Cortex of kidney (tissue), 1 donor: ENCODE results near the gene MYBPH.

Source experiments
- DNase-seq: peaks from one replicate; lab custom pipeline; 2025; lab: John Stamatoyannopoulos, UW

The MYBPH gene

DNA sequence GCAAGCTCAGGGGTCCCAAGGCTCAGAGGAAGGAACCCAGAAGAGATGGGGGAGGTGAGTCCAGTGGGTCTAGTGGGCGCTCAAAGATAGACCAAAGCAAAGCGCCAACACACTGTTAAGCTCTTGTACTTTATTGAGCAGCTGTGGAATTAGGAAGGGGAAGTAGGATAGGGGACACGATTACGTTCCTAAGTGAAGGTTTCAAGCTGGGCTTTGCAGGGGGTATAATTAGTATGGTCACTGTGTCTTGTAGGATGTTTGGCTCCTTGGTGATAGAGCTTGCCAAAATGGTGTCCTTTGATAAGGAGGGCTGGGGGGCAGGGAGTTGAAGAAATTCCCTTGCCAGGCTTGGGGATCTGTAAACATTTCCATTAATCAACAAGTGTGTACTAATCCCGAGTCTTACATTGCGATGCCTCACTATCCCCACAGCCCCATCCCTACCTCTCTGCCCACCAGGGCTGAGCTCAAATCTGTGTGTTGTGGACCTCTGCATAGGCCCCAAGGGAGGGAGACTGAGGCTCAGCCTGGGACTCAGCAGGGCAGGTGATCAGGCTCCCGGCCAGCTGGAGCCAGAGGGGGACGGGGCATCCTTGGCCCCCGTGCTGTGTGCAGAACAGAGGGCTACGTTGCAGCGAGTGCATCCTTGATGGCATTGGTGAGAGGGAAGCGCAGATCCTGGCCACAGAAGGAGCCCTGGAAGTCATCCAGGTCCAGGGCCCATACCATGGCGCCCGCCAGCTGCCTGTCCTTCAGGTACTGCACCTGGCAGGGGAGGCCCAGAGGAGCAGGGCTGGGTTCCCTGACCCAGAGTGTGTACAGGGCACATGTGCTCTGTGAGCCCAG lies 3.4 kb upstream of the MYBPH start:
- DNase-seq, result no peak

DNA sequence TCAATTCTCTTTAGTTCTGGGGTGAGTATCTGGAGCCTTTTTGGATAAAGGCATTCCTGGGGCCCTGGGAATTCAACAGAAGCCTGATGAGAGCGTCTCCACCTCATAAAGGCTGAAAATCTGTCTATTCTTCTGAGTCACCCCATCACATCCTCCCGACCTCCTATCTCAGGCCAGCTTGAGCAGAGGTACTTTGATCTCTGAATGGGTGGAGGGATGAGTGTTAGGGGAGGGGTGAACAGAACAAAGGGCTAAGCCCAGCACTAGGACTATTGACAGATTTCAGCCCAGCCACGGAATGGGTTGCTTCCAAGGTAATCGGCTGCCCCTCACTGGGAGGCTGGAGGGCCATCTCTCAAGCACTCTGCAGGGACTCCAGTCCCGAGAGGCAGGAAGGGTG lies 2.5 kb upstream of the MYBPH start:
- DNase-seq, result no peak

DNA sequence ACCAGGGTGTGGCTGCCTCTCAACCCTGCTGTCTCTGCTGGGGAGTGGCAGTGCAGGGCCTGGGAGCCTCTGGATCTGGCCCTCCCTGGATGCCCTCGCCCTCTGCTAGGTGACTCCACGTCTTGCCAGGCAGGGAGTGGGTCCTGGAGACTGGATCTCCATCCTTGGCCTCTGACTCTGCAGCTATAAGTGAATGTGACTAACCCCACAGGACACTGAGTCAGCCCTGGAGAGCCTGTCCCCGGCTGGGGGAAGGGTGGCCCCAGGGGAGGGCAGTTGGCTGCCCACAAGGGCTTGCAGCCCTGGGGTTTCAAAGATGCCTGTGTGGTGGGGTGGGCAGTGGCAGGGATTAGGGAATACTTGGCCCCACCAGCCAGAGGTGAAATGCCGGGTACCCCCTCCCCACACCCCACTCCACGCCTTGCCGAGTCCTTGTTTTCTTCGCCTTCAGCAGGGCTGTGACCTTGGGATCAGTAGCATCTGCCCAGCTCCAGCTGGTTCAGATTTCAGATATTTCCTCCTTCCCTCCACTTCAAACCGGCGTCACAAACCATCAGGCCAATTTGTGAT lies 1.9 kb upstream of the MYBPH start:
- no peak for DNase-seq

DNA sequence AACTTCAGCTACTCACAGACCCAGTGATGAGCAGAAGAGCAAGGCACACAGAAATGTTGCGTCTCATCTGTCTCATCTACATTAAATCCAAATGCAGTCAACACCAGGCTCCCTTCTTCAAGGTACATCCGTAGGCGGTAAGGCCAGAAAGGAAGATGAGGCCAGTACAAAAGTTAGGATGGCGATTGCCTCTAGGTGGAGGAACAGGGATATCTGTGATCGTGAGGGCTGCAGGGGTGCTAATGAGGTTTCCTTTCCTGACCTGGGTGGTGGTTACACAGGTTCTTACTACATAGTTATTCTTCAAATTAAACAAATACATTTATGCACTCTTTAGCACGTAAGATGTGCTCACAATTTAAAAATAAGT lies 1.4 kb upstream of the MYBPH start:
- DNase-seq, result no peak

DNA sequence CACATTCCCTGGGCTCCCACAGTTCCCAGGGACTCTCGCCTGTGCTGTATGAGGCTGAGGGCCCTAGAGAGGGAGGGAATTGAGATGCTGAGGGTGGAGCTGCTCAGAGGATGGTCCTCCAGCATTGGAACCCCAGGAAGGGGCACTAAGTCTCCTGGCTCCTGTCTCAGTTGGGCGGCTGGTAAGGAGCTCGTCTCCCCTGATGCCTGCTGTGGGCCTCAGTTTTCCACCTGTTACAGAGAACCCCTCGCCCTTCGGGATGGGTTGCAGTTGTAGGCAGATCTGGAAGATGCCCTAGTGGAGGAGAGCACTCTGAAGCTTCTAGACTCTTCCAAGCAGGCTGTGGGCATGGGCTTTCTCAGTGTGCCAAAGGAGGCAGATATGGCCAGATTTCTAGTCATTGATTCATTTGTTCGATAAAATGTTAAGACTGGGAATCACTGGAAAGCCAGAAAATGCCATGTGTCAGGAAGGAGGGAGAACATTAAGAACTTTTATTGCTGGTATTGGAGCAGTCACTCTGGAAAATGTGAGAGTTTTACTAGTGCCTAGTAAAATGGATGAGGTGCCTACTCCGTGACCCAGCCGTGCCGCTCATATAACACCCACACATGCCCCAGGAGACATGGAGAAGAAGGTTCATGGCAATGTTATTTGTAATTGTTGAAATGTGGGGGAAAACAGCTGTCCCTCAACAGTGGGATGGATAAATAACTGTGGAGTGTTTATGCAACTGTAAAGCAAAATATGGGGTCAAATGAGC lies 828 bp upstream of the MYBPH start:
- DNase-seq, result no peak

DNA sequence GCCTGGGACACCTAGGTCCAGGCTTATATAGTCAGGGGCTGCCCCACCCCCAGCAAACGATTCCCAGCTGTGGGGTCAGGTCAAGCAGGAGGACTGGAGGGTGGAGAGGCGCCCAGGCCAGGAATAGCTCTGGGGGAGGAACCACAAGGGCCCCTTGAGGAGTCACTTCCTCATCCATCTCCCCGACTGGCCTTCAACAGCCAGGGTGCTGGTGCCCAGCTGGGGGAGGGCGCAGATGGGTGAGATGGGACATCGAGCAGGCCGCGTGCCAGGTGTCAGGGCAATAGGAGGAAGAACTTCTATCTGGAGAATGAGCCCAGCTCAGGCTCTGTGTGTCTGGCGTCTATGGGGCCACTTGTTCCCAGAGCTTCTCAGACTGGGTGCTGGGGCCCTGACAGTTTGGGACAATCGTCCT lies 208 bp upstream of the MYBPH start:
- DNase-seq, result no peak

DNA sequence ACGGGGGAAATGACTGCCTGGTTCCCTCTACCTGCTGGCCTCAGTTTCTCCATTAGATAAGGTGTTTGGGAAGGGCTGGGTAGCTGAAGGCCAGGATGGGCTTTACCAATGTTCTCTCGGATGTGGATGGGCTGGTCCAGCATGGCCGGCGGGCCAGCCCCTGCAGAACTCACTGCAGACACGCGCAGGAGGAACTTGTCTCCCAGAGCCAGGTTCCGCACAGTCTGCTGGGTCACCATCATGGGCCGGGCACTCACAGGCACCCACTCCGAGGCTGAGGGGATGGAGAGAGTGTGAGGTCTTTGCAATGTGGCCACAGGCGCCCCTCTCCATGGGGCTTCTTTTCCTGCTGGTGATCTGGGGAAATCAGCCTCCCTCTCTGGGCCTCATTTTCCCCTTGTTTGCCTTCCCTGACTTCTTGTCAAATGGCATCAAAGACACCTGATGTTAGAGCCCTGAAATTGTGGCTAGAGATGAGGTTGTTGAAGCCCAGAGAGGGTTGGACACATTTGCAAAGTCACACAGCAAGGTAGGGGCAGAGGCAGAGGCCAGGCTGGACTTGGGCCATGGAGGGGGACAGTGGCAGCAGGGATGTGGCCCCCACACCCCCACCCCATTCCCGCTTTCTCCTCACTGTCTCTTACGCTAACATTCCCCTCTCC lies 1.2 kb downstream of the MYBPH start:
- no peak for DNase-seq

DNA sequence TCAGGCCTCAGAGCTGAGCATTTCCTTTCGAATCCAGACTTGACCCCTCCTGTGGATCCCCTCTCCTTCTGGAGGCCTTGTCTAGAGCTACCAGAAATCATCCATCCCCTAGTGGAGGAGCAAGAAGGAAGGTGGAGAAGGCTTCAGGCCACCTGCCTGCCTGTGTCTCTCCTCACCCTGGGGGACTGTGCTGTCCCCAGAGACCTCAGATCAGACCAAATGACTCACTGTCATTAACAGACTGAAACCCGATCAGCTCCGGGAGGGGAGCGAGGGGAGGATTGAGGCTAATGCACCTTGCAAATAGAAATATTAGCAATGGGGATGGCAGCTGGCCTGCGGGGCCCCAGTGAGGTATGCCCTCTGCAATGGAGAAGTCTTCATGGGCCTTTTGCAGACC lies 2.1 kb downstream of the MYBPH start:
- DNase-seq, result no peak

DNA sequence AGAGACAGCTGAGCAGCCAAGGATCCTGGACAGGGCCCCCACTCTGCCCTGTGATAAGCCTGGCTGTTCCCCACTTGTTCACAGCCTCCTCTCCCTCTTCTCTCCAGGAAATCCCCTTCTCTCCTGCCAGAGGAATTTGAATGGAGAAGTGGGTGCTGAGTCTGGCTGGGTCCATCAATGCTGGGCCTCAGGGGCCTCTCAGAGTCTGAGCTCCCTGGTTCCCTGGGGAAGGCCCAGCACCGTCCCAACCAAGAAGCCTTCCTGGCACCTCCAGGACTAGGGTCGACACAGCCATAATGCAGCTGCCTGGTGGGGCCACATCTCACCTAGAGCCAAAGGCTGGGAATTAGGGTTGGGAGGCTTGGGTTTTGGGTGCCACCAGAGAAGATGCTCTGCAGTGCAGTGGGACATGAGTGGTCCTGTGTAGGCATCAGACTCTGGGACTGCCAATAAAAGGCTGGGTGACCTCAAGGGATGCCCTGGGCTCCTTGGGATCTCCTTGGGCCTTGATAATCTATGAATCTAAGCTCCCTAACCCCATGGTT lies 2.5 kb downstream of the MYBPH start:
- DNase-seq, result no peak

DNA sequence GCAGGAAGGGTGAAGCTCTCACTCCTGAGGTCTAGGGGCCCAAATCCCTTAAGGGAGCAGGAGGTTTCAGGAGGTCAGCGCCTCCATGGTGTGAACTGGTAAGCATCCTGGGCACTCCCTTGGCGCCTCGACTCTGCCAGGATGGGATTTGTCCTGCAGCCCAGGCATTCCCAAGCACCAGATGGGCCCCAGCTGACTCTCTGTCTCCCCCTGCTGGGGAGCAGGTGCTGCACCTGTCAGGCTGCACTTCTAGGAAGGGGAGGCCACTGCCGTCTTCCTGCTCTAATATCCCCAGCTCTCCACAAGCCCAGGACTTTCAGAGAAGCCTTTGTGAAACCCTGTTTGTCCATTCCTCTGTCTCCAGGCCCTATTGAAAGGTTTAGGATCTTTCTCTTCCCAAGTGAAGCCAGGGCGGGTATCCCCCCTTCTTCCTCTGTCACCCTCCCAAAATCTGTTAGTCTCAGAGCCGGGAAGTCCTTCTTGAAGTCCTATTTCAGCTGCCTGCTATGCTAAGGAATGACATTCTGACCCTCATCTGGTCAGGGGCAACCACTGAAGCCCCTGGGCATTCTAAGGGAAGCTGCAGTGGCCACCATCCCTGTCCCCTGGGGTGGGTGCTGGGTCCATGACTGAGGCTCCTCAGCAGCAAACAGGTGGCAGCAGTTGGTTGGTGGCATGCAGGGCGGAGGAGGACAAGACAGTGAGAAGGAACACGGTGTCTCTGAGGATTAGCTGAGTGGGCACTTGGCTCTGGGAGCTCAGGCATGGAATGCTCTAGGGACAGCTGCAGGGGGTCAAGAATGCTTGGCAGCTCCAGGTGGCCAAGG lies 3.2 kb downstream of the MYBPH start:
- no peak for DNase-seq

DNA sequence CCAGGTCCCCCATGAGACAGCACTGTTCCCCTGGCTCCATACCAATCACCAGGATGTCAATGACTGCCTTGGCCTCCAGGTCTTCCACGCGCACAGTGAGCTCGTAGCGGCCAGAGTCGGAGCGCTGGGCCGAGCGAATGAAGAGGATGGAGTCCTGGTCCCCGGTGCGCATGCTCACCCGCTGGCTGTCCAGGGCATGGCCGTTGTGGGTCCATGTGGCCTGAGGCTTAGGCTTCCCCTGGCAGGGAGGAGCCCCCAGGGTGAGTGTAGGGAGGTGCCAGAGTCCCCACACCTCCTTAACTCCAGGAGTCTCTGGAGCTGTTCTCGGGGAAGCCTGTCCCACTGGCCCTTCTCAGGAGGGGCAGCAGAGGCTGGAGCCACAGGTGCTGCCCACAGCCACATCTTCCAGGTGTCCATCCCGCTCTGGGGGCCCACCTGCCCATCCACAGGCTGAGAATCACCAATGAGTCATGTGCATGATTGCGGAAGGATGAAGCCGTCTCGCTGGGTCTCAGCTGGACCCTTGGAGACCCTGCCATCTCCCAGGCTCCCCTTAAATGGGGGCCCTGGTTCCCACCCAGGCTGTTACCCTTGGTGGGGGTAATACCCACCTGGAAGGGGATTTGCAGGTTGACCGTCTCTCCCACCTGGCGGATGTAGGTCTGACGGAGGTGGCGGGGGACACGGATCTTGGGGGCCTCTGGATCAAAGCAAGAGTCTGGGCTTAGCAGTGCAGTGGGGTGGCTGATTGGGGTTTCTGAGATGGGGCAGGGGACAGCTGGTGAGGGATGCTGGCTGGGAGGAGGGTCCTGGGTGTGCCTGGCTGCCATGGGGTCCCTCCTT lies 4.1 kb downstream of the MYBPH start:
- no peak for DNase-seq

DNA sequence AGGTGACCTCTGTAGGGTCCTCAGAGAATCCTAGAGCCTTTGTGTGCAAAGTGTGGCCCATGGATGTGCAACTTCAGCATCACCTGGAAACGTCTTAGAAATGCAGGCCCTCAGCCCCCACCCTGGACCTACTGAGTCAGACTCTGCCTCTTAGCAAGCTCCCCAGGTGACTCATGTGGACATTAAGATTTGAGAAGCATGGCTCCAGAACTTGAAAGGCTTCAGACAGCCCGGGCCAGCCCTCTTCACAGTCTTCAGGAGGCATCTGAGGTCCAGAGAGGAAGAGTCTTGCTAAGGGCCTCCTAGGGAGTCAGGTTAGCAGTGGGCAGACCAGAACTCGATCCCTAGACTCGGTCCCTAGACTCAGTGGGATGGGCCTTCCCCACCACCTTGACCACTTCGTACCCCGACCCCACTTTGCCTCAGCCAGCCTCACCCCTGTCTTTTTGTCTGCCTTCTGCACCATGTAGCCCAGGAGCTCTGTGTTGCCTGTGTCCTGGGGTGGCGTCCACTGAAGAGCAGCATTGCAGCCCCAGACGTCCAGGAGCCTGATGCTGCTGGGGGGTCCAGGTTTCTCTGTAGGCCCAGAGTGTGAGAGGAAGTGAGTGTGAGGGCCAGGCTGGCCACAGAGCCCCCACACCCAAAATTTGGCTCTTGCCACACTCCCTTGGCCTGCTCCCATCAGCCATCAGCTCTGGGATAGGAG lies 4.8 kb downstream of the MYBPH start:
- DNase-seq, result no peak

DNA sequence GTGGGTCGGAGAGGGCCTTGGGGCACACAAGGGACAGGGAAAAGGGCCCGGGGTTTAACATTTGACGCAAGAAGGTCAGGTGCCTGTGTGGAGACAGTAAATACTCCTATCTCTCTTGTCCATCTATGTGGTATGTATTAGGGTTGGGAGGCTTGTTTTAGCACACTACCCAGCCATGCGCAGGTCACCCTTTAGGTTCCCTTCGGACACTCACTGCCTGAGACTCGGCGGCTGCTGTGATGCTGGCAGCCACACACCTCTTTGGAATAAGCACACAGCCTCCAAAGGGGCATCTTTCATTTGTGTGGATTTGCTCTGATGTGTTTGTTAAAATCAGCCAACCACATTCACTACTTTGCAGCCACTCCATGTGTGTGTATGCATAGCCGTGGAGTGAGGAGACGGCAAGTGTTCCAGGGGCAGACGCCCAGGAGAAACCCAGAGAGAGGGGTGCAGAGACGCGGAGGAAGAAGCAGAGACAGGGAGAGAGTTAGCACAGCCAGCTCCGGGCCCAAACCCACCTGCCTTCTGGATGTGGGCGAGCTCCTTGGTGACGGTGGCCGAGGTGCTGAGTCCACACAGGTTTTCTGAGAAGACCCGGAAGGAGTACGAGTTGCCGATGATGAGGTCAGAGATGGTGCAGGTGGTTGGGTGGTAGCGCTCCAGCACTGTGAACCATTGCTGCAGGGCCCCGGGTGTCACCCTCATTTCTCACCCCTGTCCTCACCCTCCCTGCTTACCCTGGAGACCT lies 5.7 kb downstream of the MYBPH start:
- DNase-seq, result no peak

DNA sequence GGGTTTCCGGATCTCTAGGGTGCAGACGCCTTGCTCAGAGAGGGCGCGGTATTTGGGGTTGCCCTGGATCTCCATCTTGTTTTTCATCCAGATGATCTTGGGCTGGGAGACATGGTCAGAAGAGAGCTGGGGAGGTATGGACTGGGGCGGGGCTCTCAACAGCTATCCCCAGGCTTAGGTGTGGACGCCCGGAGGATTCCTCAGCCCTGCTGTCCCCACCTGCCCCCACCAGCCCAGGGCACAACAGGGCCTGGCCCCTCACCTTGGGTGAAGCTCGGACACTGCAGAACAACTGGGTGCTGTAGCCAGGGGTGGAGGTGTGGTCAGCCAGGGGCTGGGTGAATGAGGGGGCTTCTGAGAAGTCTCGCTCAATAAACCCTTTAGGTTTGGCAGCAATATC lies 6.6 kb downstream of the MYBPH start:
- no peak for DNase-seq

DNA sequence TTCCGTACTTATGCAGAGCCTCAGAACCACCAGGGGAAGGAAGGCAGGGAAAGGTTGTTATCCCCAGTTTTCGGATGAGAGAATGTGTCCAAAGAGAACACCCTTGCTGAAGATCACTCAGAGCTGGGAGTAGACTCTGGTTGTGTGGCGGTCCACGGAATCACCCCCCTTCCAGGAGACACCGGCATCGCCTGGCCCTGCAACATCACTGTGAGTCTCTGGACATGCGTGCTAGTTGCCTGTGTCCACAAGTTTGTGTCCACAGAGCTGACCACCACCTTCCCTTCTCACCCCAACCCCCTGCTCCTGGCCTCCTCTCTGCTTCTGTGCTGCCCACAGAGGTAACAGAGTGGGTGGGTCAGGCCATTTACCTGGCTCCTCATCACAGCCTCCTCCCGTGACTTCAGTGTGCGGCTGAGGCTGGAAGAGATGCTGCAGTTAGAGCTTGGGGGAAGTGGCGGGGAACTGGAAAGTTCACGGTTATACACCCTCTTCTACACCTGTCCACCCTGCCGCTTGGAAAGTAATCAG lies 7.3 kb downstream of the MYBPH start:
- no peak for DNase-seq

DNA sequence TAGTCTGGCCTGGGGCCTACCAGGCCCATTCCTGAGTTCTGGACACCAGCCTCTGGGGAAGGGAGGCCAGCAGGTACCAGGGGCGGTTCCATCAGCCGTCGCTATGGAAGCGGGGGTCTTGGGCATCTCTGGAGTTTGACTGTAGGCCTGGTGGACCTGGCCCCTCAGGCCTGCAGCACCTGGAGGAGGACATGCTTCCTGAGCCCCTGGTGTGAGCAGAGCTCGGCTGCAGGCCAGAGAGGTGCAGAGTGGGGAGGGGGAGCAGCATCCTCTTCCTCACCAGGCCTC lies 7.8 kb downstream of the MYBPH start:
- DNase-seq, result no peak

DNA sequence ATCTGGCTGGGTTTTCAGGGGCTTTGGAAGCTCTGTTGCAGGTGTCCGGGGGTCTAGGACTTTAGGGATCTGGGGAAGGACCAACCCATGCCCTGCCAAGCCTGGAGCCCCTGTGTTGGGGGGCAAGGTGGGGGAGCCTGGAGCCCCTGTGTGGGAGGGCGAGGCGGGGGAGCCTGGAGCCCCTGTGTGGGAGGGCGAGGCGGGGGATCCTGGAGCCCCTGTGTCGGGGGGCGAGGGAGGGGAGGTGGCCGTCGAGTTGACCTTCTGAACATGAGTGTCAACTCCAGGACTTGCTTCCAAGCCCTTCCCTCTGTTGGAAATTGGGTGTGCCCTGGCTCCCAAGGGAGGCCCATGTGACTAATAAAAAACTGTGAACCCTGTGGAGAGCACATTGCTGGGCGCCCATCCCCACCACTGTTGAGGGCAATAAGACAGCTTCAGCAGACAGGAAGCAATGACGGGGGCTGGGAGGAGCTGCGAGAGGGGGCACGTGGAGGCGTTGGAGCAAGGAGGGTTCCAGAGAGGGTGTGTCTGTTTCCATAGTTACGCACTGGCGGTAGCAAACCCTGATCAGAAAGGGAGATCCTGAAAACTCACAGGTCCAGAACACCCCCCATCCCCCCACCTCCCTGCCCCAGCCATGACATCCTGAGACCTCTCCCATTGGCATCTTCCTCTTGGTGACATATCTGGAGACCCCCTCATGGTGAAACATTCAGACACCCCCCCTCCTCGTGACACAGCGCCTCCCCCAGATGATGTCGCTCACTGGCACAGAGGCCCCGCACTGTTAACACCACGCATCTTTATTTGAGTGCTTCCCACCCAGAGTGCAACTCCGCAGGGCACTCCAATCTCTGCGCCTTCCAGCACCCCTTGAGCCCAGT lies 8.4 kb downstream of the MYBPH start:
- no peak for DNase-seq
